ENCODE measurements around the gene ZNF43. TPM values are rescaled to one million over a fixed set of nuclear protein-coding genes. Genes with fewer than 3 reads are reported as not detected.
"Not testable (repeated sequence)": the region's sequence is repeated elsewhere in the genome, so short reads cannot be mapped to it uniquely, and the experiment has no call there.

Gene ZNF43
- polyA plus RNA-seq, 1 of the 3 experiments (the other 2 are of a cell fraction), result 3.4 TPM

- no peak for TF ChIP-seq NFIC (IDR thresholded peaks at IDR 0.05; ENCODE audit: borderline replicate concordance)
- 0 out of 2 replicates have a peak, but pooled peaks have one; percentile 8 for TF ChIP-seq REST (IDR thresholded peaks at IDR 0.05; ENCODE audit: low read depth, low read length)
These were observed 68.7 kb downstream of the ZNF43 start, which contains the start of gene ZNF100 (continued) for GRCh38 chr19:21767065-21767800.

GRCh38 chr19:21766705-21767064 is 69.3 kb downstream of the ZNF43 start:
- H3K4me1 ChIP-seq (ENCODE audit: control insufficient read depth in 1 of 2, insufficient read depth in 2 of 2, low read depth in 1 of 2, low read length in 1 of 2); H3K9me2 ChIP-seq; H3K27me3 ChIP-seq (ENCODE audit: insufficient read depth); CTCF ChIA-PET; DNase-seq; H4K20me1 ChIP-seq (ENCODE audit: insufficient read depth); H3F3A ChIP-seq (replicated peaks; ENCODE audit: insufficient read depth); H3K9me3 ChIP-seq: not testable (repeated sequence)
- Histone ChIP-seq H2AFZ (ENCODE audit: low read depth) (peak overlapping the region; percentile 94), H3K4me2 (peak overlapping the region; percentile 83), H3K4me3 (ENCODE audit: low read depth in 2 of 2, low read length in 1 of 2) (peak overlapping the region; percentile 84 to 96), H3K79me2 (ENCODE audit: insufficient read depth) (peaks cover 28% of the 10 kb centered on the region), H3K27ac (ENCODE audit: low read depth in 2 of 2, low read length in 1 of 2) (peak overlapping the region; percentile 71 to 77; a peak in 3 of 4 replicates), H3K36me3 (replicated peaks in 1 of 2; ENCODE audit: control insufficient read depth in 1 of 2, insufficient read depth in 2 of 2, low read length in 1 of 2) (peaks cover 7 to 38% of the 10 kb centered on the region in 2 experiments), H3K9ac (peak overlapping the region; percentile 87; the same call in 1 of the 2 replicates)
- POLR2A ChIA-PET, result interaction anchor here (0.6 to 1.2 kb wide), 3 partner anchors 85 to 1999 kb away, joined by 3 to 10 read pairs (median 3); no protein-coding TSS in a partner anchor
- 7% methylated on average over 19 of the region's 19 CpGs for WGBS (ENCODE audit: low lambda C conversion rate)

GRCh38 chr19:21765151-21765550 is 70.8 kb downstream of the ZNF43 start:
- CTCF ChIA-PET, result interaction anchor here (1.2 kb wide), 1 partner anchor 71 kb away, joined by 3 read pairs; the partner anchor contains the start of gene ZNF43
- POLR2A ChIA-PET, result no interaction called here
- Histone ChIP-seq H3K4me3 (ENCODE audit: low read depth in 2 of 2, low read length in 1 of 2) (no peak overlapping the region), H4K20me1 (ENCODE audit: insufficient read depth) (no peaks in the 10 kb centered on the region), H3K27ac (ENCODE audit: low read depth in 2 of 2, low read length in 1 of 2) (no peak overlapping the region), H3K36me3 (replicated peaks in 1 of 2; ENCODE audit: control insufficient read depth in 1 of 2, insufficient read depth in 2 of 2, low read length in 1 of 2) (peaks cover 11 to 49% of the 10 kb centered on the region in 2 experiments), H3K27me3 (ENCODE audit: insufficient read depth) (no peaks in the 10 kb centered on the region), H3K9ac (no peak overlapping the region), H3K4me2 (no peak overlapping the region), H2AFZ (ENCODE audit: low read depth) (no peak overlapping the region), H3K4me1 (ENCODE audit: control insufficient read depth in 1 of 2, insufficient read depth in 2 of 2, low read depth in 1 of 2, low read length in 1 of 2) (no peaks in the 10 kb centered on the region; a peak in 1 of 4 replicates), H3K79me2 (ENCODE audit: insufficient read depth) (peaks cover 28% of the 10 kb centered on the region), H3K9me3 (no peaks in the 10 kb centered on the region), H3F3A (replicated peaks; ENCODE audit: insufficient read depth) (no peaks in the 10 kb centered on the region), H3K9me2 (no peaks in the 10 kb centered on the region)
- DNase-seq, result no peak
- TF ChIP-seq GATA2 (CRISPR knock-in tag; IDR thresholded peaks at IDR 0.05), result no peak
- no peak for TF ChIP-seq RAD21 (IDR thresholded peaks at IDR 0.05; ENCODE audit: low read length)

GRCh38 chr19:21761547-21761946 is 74.4 kb downstream of the ZNF43 start:
- H3K36me3 ChIP-seq (replicated peaks in 1 of 2; ENCODE audit: control insufficient read depth in 1 of 2, insufficient read depth in 2 of 2, low read length in 1 of 2), result peaks cover 11 to 62% of the 10 kb centered on the region in 2 experiments
- WGBS (ENCODE audit: low lambda C conversion rate), result 35% methylated on average over 2 of the region's 2 CpGs
- H2AFZ ChIP-seq (ENCODE audit: low read depth); H4K20me1 ChIP-seq (ENCODE audit: insufficient read depth); DNase-seq; H3K9me2 ChIP-seq; H3K4me2 ChIP-seq; H3K27me3 ChIP-seq (ENCODE audit: insufficient read depth); H3K4me3 ChIP-seq (ENCODE audit: low read depth in 2 of 2, low read length in 1 of 2); H3K4me1 ChIP-seq (ENCODE audit: control insufficient read depth in 1 of 2, insufficient read depth in 2 of 2, low read depth in 1 of 2, low read length in 1 of 2); H3F3A ChIP-seq (replicated peaks; ENCODE audit: insufficient read depth); POLR2A ChIA-PET; H3K9ac ChIP-seq; H3K27ac ChIP-seq (ENCODE audit: low read depth in 2 of 2, low read length in 1 of 2); H3K9me3 ChIP-seq: not testable (repeated sequence)
- CTCF ChIA-PET, result interaction anchor here (0.9 kb wide), 1 partner anchor 278 kb away, joined by 3 read pairs; no protein-coding TSS in a partner anchor
- peaks cover 34% of the 10 kb centered on the region for H3K79me2 ChIP-seq (ENCODE audit: insufficient read depth)
